HG02840 (cell line): Measurements from ENCODE around the gene LIAS.
A peak's percentile ranks its signal among the peaks of the same experiment; 100 is the strongest.

ENCODE experiments used
- ATAC-seq: cut with Tn5 transposase; IDR thresholded peaks from one replicate; pipeline ENCODE4 v1.9.1; 2021; ENCODE audit warnings: mild to moderate bottlenecking, moderate library complexity, moderate number of reproducible peaks; ENCODE audit not compliant: unreplicated experiment, low FRiP score

LIAS gene

DNA sequence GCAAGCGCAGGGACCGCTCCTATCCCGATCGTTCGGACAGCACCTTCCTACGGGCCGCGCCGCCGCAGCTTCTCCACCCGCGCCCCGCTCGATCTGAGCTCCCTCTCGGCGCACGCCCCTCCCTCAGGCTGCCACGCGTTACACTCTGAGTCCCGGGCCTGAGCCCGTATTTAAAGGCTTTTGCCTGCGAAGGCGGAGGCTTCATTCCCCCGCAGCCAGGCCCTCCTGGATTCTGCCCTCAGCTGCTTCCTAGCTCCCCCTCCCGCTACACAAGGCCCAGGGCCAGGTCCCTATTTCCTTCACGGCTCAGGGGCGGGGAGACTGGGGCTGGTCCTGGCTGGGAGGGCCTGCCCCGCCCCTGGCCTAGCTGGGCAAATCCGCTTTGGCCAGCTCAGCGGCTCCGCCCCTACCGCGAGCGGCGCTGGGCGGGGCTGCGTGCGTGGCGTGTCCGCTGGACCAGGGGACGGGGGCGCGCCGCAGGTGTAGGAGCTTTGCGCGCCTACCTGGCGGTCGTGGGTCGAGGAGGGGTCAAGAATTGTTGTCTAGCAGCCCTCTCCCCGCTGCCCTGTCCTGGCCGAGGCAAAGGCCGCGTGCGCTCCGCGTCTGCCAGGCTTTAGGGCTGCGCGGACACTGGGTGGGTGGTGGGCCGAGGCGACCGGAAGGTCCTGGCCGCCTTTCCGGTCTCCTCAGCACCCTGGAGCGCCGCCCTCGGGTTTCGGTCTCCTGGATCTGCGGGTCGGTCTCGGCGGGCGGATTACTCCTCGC, 68.6 kb downstream of the LIAS start, which contains the start of gene UGDH:
Gene UGDH, minus strand, starts transcription at position 144 of the 765 bp plus-strand sequence. CDS start 5,927 bp downstream, outside the sequence.
- peak; percentile 95 for ATAC-seq

GRCh38 chr4:39528061-39528465, 69.2 kb downstream of the LIAS start:
- no peak for ATAC-seq
